ENCODE data around the gene ESYT3. TPM values are rescaled to one million over a fixed set of nuclear protein-coding genes. Genes with fewer than 3 reads are reported as not detected.
"Not testable (repeated sequence)": the region's sequence is repeated elsewhere in the genome, so short reads cannot be mapped to it uniquely, and the experiment has no call there.

Gene ESYT3
- total and polyA plus RNA-seq, 3 donors from 2014 or later: 1.2 to 5.4 (median 5.2) TPM

GRCh38 chr3:138452436-138452835 is 18.0 kb downstream of the ESYT3 start:
- H3K4me1 ChIP-seq: no peaks in the 10 kb centered on the region
- no peak for DNase-seq
- TF ChIP-seq POLR2A (IDR thresholded peaks at IDR 0.05): no peak
- TF ChIP-seq, protein P1, sequence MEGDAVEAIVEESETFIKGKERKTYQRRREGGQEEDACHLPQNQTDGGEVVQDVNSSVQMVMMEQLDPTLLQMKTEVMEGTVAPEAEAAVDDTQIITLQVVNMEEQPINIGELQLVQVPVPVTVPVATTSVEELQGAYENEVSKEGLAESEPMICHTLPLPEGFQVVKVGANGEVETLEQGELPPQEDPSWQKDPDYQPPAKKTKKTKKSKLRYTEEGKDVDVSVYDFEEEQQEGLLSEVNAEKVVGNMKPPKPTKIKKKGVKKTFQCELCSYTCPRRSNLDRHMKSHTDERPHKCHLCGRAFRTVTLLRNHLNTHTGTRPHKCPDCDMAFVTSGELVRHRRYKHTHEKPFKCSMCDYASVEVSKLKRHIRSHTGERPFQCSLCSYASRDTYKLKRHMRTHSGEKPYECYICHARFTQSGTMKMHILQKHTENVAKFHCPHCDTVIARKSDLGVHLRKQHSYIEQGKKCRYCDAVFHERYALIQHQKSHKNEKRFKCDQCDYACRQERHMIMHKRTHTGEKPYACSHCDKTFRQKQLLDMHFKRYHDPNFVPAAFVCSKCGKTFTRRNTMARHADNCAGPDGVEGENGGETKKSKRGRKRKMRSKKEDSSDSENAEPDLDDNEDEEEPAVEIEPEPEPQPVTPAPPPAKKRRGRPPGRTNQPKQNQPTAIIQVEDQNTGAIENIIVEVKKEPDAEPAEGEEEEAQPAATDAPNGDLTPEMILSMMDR (IDR thresholded peaks at IDR 0.05): no peak
- no peaks in the 10 kb centered on the region for H3K9me3 ChIP-seq
- WGBS, 2 donors: 46 to 59% methylated on average over 5 to 6 of the region's 6 CpGs
- H3K27me3 ChIP-seq: no peaks in the 10 kb centered on the region
- H3K36me3 ChIP-seq (ENCODE audit: low read depth, missing control alignments): no peaks in the 10 kb centered on the region
- no peak overlapping the region for H3K27ac ChIP-seq
- intact Hi-C loops (cut with DNase I; ENCODE audit: low total_unique reads): no loop called here
- H3K4me3 ChIP-seq: no peak overlapping the region

DNA sequence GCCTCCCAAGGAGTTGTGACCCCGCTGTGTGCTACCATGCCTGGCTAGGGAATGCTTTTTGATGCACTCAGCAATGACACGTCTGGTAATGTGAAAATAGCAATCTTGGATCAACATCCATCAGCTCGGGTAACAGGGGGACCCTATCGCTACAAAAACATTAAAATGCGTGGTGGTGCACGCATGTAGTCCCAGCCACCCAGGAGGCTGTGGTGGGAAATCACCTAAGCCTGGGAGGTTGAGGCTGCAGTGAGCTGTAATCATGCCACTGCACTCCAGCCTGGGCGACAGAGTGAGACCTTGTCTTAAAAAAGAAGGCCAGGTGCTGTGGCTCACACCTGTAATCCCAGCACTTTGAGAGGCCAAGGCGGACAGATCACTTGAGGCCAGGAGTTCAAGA is 19.5 kb downstream of the ESYT3 start:
- H3K4me3 ChIP-seq; DNase-seq; H3K9me3 ChIP-seq; H3K27me3 ChIP-seq; intact Hi-C loops (cut with DNase I; ENCODE audit: low total_unique reads); H3K36me3 ChIP-seq (ENCODE audit: low read depth, missing control alignments); H3K4me1 ChIP-seq; H3K27ac ChIP-seq: not testable (repeated sequence)
- 82 to 95% methylated on average over 8 of the region's 8 CpGs for WGBS, 2 donors

- no peak overlapping the region for H3K4me3 ChIP-seq
- DNase-seq: peak; percentile 10
- H3K27ac ChIP-seq: no peak overlapping the region
- no peaks in the 10 kb centered on the region for H3K9me3 ChIP-seq
- no peaks in the 10 kb centered on the region for H3K27me3 ChIP-seq
- no peaks in the 10 kb centered on the region for H3K4me1 ChIP-seq
- WGBS, 2 donors: 80 to 82% methylated on average over 12 to 13 of the region's 13 CpGs
- no peak for TF ChIP-seq POLR2A (IDR thresholded peaks at IDR 0.05)
- TF ChIP-seq, protein P1 (IDR thresholded peaks at IDR 0.05): no peak
- intact Hi-C loops (cut with DNase I; ENCODE audit: low total_unique reads): no loop called here
- no peaks in the 10 kb centered on the region for H3K36me3 ChIP-seq (ENCODE audit: low read depth, missing control alignments)
Observed at GRCh38 chr3:138455801-138456716, 21.6 kb downstream of the ESYT3 start.

- H3K36me3 ChIP-seq (ENCODE audit: low read depth, missing control alignments): no peaks in the 10 kb centered on the region
- no peaks in the 10 kb centered on the region for H3K27me3 ChIP-seq
- H3K9me3 ChIP-seq: no peaks in the 10 kb centered on the region
- DNase-seq: peak; percentile 4
- no peak overlapping the region for H3K4me3 ChIP-seq
- no peaks in the 10 kb centered on the region for H3K4me1 ChIP-seq
- intact Hi-C loops (cut with DNase I; ENCODE audit: low total_unique reads): no loop called here
- TF ChIP-seq POLR2A (IDR thresholded peaks at IDR 0.05): no peak
- TF ChIP-seq, protein P1 (IDR thresholded peaks at IDR 0.05): no peak
- 82 to 93% methylated on average over 13 of the region's 13 CpGs for WGBS, 2 donors
- no peak overlapping the region for H3K27ac ChIP-seq
Observed at GRCh38 chr3:138456961-138457862, 22.8 kb downstream of the ESYT3 start.
